ENCODE measurements around the gene KLF5.

Gene KLF5

GRCh38 chr13:73058432-73058735, 421 bp upstream of the KLF5 start:
- DNase-seq (ENCODE audit: low read depth), result no peak
- TF ChIP-seq CTCF (IDR thresholded peaks at IDR 0.05; ENCODE audit: control insufficient read depth, extremely low read depth, insufficient read depth), result no peak
- peak overlapping the region; percentile 35 for H3K4me3 ChIP-seq (ENCODE audit: low read depth, low read length)

GRCh38 chr13:73059460-73060250, 850 bp downstream of the KLF5 start:
- peak; percentile 56 for TF ChIP-seq CTCF (IDR thresholded peaks at IDR 0.05; ENCODE audit: control insufficient read depth, extremely low read depth, insufficient read depth)
- DNase-seq (ENCODE audit: low read depth), result no peak
- peak overlapping the region; percentile 50 for H3K4me3 ChIP-seq (ENCODE audit: low read depth, low read length)

- H3K4me3 ChIP-seq (ENCODE audit: low read depth, low read length), result peak overlapping the region; percentile 50
- no peak for TF ChIP-seq CTCF (IDR thresholded peaks at IDR 0.05; ENCODE audit: control insufficient read depth, extremely low read depth, insufficient read depth)
- no peak for DNase-seq (ENCODE audit: low read depth)
These were observed 1.7 kb downstream of the KLF5 start for GRCh38 chr13:73060251-73061160.

- no peak for DNase-seq (ENCODE audit: low read depth)
- no peak overlapping the region for H3K4me3 ChIP-seq (ENCODE audit: low read depth, low read length)
These were observed 2.7 kb downstream of the KLF5 start for GRCh38 chr13:73061473-73061872.

GRCh38 chr13:73061876-73062275, 3.1 kb downstream of the KLF5 start:
- TF ChIP-seq CTCF (IDR thresholded peaks at IDR 0.05; ENCODE audit: control insufficient read depth, extremely low read depth, insufficient read depth), result no peak
- DNase-seq (ENCODE audit: low read depth), result no peak
- no peak overlapping the region for H3K4me3 ChIP-seq (ENCODE audit: low read depth, low read length)

More at GRCh38 chr13:73061473-73061872, 2.7 kb downstream of the KLF5 start:
- no peak for TF ChIP-seq CTCF (IDR thresholded peaks at IDR 0.05; ENCODE audit: control insufficient read depth, extremely low read depth, insufficient read depth)

- no peak for DNase-seq (ENCODE audit: low read depth)
- no peak for TF ChIP-seq CTCF (IDR thresholded peaks at IDR 0.05; ENCODE audit: control insufficient read depth, extremely low read depth, insufficient read depth)
- no peak overlapping the region for H3K4me3 ChIP-seq (ENCODE audit: low read depth, low read length)
These were observed 3.7 kb downstream of the KLF5 start for GRCh38 chr13:73062468-73062867.
